Stimulated activated CD4-positive, alpha-beta T cell treated with anti-CD3 and anti-CD28 coated beads, TNF-alpha, amount 100 ng/mL, for 48 hours (primary cell): ENCODE data around the gene SUCLG2.
"Not testable (repeated sequence)": the region's sequence is repeated elsewhere in the genome, so short reads cannot be mapped to it uniquely, and the experiment has no call there.

Source experiments
- DNase-seq, 3 donors: peaks; one replicate each; pipeline ENCODE4 v3.0.0-alpha.2; 2020; ENCODE audit warnings: low read depth in 3 of 3

The SUCLG2 gene

GRCh38 chr3:67609709-67610108, 44.7 kb downstream of the SUCLG2 start:
- no peak for DNase-seq

- no peak for DNase-seq
Observed at GRCh38 chr3:67608034-67608433, 46.4 kb downstream of the SUCLG2 start.

DNA sequence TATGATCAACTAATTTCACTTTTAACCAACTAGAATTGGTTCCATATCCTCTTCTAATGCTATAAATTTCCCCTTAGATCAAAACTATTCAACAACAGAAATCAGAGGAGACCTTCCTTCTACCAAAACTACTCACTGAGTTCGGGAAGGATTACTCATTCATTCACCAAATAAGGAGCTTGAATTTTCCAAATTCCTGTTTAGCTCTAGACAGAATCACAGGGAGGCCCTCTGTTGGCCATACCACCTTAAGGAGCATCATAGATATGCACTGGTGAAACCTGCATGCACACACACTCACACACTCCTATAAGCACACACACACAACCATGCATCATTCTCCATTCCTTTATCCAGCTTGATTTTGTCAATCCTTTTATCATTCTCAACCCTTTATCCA, 49.0 kb downstream of the SUCLG2 start:
- no peak for DNase-seq

GRCh38 chr3:67602816-67603215, 51.6 kb downstream of the SUCLG2 start:
- no peak for DNase-seq

DNA sequence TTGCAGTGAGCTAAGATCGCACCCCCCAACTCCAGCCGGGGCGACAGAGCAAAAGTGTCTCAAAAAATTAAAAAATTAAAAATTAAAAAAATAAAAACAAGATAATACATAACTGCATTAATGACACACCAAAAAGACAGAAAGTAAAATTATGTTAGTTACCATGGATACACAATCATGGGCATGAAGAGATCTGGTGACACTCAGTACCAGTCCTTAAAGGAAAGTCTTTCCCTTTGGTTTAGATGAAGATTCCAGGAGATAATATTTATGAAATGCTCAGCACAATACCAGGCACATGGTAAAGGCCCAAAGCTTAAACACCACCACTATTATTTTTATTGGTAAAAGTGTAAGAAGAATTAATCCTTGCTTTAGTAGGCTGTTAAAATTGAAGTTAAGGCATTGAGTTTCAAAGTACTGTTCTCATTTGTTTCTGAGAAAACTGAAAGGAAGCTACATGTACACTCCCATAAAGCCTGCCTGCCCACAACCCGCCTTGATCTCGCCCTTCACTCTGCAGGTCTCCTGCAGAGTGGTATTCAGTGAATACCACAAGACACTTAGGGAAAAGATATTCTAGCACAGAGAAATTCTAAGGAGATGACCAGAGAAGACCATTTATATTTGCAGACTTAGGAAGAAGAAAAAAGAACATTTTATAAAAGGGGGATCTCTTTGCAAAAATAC, 52.3 kb downstream of the SUCLG2 start:
- no peak for DNase-seq

DNA sequence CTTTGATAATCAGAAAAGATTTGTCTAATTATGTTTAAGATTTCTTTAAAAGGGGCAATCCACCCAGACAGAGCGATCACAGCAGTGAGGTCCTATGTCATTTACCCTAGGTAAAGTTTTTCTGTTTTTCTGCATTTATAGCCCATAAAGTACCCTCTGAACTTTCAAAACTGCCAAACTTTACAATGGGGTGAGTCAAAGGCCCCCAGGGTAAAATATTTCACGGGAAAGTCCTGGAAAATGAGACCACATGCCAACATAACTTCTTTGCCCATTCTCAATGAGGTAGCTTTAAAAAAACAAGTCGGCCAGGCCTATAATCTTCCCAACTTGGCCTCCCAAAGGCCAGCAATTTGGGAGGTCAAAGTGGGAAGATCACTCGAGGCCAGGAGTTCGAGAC, 53.0 kb downstream of the SUCLG2 start:
- DNase-seq, result no peak

DNA sequence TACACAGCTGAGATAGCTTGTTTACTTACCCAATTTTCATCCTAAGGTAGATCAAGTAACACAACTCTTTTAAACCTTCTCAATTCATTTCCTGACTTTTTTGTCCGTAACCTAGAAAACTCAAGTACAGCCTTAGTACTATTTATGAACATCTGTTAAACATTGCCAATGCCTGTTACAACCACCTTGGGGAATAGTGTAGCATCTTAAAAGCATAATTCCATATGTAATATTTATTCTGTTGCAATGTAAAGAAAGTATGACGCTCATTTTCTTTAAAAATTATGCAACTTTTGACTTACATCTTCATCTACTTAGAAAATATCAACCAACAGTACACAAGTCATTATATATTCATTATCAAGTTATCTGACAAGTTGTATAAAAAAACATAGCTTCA, 54.6 kb downstream of the SUCLG2 start:
- DNase-seq, result no peak

DNA sequence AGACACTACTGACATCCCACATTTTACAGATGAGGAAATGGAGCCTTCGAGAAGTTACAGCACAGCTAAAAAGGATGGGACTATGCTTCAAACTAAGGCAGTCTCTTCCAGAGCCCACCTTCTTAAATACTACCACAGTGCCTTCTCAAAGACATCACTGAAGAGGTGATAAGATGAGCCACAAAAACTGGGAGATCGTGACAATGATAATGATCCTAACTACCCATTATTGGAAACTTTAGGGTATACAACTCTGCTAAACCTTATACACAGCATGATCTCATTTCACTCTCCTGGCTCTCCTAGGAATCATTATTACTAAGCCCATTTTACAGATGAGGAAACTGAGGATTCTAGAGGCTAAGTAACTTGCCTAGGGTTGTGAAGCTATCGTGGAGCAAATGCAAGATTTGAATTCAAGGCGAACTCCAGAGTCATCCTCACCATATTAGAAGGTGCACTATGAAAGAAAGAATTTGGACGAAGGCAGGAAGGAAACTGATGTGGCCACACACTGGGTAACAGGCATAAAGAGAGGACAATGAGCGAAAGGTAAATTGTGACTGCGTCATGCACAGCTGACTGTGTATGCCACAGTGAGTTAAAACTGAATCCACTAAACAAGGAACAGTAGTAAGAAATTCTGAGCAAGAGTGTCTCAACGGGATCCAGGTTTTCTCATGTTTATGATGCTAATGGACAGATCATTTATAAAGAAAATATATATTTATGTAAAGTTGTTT, 55.4 kb downstream of the SUCLG2 start:
- no peak for DNase-seq

DNA sequence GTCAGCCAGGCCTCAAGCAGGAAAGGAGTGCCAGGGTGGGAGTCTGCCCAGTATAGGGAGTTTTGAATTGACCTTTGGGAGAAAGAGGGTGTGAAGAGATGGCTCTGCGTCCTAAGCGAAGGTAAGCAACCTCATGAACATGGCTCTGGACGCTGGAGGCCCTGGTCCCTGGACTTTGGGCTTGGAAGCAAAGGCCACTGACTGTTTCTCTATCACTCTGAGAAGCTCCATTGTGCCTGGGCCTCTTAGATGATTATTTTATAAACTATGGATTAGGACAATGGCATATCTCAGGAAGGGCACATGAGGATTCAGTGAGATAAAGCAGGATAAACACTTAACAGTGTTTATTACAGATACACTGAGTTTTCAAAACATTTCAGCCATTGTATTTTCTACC, 59.0 kb downstream of the SUCLG2 start:
- DNase-seq, result no peak

DNA sequence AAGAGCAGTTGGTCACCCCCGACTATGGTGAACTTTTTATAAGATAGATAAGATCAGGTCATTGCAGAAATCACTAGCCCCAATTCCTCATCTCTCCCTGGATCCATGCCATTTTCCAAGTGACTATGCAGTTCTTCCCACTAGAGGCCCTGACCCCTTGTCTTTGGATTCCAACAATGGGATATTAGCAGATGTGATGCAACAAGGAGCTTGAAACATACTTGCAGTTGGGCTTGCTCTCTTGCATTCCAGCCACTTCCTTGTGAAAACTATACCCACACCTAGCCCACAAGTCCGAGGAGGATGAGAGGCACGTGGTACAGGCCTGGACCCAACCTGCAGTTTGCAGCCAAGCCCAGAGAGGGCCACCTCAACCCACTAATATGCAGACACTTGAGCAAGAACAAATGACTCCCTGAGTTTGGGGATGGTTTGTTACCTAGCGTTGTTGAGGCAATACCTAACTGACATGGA, 60.6 kb downstream of the SUCLG2 start:
- DNase-seq, result no peak

DNA sequence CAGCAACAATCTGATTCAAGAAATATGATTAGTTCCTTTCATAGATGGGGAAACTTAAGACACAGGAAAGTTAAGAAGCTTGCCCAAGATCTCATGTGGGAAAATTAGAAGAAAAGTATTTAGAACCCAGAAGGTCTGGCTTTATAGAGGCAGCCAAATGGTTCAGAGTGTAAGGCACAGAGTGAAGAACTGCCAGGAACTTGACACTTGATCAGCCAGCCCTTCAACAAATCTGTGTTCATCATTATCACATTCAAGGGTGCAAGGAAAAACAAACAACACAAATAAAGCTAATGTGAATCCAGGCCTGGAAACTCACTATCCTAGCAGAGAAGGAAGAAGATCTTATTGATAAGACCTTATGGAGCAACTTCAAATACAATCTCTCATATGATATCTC, 62.4 kb downstream of the SUCLG2 start:
- DNase-seq, result no peak

DNA sequence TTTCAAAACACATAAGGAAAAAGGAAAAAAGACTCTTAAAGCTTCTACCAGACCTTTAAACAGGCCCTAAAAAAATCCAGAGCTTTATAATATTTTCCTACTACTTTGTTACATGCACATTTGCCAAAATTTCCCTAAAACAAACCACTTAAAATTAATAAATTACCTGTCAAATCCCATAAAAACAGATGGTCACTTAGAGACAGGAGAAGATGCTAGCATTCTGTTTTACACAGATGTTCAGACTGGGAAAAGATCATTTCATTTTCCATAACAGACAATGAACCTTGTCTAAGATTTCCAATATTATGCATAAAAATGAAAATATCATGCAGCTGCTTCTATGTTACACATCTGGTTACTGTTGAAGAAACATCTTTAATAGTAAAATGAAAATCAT, 66.6 kb downstream of the SUCLG2 start:
- DNase-seq, result no peak

- no peak for DNase-seq
Observed at GRCh38 chr3:67587301-67587700, 67.1 kb downstream of the SUCLG2 start.

DNA sequence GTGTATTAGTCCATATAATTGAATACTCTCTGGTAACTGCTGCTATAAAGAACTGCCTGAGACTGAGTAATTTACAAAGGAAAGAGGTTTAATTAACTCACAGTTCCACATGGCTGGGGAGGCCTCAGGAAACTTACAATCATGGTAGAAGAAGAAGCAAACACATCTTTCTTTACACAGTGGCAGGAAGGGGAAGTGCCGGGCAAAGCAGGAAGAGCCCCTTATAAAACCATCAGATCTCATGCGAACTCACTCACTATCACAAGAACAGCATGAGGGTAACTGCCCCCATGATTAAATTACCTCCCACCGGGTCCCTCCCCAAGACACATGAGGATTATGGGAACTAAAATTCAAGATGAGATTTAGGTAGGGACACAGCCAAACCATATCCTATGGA, 69.8 kb downstream of the SUCLG2 start:
- DNase-seq, result not testable (repeated sequence)

- DNase-seq, result no peak
Observed at GRCh38 chr3:67580430-67581000, 73.9 kb downstream of the SUCLG2 start.

DNA sequence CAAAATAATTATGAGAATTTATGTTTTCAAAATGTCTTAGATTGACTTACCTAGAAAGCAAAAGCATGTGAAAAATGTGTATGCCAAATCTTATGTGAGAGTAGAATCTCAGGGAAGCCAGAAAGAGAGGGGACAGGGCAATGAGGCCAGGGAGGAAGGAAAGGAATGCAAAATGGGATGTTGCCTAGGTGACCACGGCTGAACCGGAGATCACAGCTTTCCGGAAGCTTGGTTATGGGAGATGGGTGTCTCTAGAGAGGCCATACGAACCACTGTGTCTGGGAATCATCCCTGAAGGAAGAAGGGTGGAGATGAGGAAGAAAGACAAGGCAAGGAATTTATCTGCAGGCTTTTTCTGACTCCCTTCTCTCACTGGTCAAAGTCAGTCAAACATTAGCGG, 76.0 kb downstream of the SUCLG2 start:
- DNase-seq, result no peak

GRCh38 chr3:67576441-67576840, 78.0 kb downstream of the SUCLG2 start:
- DNase-seq, result no peak

DNA sequence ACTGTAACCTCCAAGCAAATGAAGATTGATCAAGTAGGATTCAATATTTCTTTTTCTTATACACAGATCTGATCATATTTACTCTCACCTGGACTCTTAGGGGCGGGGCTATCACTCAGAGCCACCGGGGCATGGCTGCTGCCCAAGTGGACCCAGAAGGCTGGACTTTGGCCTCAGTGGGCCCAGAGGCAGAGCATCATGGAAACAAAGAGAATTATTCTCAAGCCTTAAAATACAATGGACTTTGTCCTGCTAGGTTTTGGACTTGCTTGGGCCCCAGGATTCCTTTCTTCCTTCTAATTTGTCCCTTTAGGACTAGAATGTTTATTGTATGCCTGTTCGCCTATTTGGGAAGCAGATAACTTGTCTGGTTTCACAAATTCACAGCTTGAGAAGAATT, 85.1 kb downstream of the SUCLG2 start:
- DNase-seq, result no peak

- no peak for DNase-seq
Observed at GRCh38 chr3:67567893-67568292, 86.5 kb downstream of the SUCLG2 start.

DNA sequence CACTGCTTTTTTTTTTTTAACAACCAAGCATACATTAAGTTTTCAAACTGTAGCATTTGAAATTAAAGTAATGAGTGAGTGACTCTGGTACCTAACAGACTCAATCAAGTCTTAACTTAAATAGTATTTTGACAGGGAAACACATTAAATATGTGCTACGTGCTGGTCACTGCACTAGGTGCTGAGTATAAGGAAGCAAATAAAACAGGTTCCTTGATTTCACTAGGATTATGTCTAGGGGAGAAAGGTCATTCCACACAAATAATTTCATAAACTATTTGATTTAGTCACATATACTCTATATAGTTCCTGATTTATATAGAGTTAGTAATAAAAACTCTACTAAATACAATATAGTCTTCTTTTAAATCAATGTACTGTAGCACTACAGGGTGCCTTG, 89.4 kb downstream of the SUCLG2 start:
- no peak for DNase-seq

GRCh38 chr3:67564008-67564407, 90.4 kb downstream of the SUCLG2 start:
- DNase-seq, result no peak

- no peak for DNase-seq
Observed at GRCh38 chr3:67561667-67562394, 92.6 kb downstream of the SUCLG2 start.
